GM19193 (cell line): Measurements from ENCODE around the gene OR5K3.

Experiments used
- POLR2A ChIP-seq: IDR thresholded peaks from 4 replicates; pipeline ENCODE4 v1.6.1; 2011; ENCODE audit not compliant: insufficient read depth, insufficient read length; ENCODE audit errors: extremely low read depth

The OR5K3 gene, protein sequence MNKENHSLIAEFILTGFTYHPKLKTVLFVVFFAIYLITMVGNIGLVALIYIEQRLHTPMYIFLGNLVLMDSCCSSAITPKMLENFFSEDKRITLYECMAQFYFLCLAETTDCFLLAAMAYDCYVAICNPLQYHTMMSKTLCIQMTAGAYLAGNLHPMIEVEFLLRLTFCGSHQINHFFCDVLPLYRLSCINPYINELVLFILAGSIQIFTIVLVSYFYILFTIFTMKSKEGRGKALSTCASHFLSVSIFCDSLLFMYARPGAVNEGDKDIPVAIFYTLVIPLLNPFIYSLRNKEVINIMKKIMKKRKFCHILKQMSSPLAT

DNA sequence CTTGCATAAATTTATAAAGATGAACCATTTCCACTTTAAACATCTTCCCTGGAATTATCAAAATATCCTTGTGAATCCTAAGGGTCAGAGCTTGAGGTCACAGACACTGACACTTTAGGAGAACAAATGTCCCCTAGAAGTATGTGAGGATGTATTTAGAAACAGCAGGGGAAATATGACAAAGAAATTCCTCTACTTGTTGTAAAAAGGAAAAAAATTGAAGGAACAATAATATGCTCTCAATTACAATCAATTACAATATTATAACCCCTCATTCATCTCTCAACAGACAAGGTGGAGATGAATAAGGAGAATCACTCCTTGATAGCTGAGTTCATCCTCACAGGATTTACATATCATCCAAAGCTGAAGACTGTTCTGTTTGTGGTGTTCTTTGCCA is at the start of gene OR5K3:
OR5K3 (plus strand) TSS at position 301 of the 400 bp plus-strand sequence; CDS start at position 301, 0 bp downstream.
- no peak for TF ChIP-seq POLR2A

DNA sequence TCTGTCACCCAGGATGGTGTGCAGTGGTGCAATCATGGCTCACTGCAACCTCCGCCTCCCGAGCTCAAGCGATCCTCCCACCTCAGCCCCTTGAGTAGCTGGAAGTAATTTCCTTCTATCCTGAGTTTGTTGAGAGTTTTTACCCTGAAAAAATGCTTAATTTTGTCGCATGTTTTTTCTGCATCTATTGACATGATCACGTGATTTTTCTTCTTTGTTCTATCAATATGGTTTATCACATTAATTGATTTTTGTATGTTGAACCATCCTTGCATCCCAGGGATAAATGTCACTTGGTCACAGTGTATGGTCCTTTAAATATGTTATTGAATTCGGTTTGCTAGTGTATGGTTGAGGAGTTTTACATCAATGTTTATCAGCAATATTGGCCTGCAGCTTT is 48.7 kb upstream of the OR5K3 start:
- TF ChIP-seq POLR2A, result no peak

DNA sequence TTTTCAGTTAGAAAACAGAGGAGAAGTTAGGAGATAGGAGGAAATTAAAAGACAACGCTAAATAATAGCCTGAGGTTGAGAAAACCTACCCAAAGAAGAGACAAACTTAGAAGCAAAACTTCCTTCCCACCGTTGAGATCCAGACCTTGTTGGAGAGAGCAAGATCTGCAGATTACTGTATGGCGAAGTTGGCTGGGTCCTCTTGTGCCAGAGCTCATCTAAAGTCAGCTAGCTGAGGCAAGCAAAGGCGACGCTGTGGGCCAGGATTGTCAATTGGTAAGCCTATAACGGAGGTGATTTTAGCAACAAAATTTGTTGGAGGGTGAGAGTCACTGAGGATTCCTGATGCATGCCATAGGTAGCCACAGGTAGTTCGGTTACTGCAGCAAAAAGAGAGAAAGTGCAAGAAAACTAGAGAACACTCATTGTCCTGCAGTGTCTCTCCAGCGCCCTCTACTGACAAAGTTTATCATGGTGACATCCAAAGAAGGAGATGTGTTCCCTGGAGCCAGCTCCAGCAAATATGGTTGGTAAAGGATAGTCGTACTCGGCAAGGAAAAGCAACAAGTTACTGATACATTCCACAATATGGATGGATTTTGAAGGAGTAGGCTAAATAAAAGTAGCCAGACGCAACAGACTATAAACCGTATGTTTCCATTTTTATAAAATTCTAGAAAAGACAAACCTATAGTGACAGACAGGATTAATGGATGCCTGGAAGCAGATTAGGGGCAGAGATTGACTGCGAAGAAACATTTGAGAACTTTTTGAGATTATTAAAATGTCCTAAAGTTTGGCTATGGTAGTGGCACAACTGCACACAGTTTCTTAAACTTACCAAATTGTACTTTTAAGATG is 46.6 kb upstream of the OR5K3 start:
- no peak for TF ChIP-seq POLR2A

DNA sequence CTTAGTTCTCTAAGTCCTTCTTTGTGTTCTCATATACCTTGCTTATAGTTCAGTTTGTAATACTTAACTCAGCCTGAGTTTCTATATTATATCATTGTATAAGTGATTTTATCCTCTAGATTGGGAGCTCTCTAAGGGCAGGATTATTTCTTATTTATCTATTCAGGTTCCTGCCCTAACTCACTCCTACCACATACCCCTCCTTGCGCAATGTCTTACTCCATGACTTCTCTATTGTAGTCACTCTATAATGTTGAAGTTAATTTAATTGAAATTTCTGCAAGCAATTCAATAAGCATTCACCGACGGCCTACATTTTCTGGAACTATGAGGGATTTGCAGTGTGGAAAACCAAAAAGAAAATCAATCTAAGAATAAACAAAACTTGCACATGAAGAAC is 40.4 kb upstream of the OR5K3 start:
- TF ChIP-seq POLR2A, result no peak

DNA sequence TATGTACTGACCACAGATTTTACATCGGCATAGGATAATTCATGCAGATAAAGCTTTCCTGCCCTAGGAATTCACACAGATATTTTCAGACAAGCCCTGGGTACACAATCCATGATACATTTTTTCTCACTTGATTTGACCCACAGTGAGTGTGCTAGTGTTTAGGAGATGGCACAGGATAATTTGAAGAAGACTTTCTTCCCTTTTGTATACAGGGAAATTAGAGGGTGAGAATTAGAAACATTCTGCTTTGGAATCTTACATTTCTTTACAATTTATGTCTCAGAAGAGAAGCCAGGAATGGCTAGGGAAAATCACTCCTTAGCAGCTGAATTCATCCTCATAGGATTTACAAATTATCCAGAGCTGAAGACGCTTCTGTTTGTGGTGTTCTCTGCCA is 36.9 kb upstream of the OR5K3 start, which contains the start of gene OR5K4:
OR5K4 (plus strand) TSS at position 301 of the 400 bp plus-strand sequence; CDS start at position 301, 0 bp downstream.
- TF ChIP-seq POLR2A, result no peak

DNA sequence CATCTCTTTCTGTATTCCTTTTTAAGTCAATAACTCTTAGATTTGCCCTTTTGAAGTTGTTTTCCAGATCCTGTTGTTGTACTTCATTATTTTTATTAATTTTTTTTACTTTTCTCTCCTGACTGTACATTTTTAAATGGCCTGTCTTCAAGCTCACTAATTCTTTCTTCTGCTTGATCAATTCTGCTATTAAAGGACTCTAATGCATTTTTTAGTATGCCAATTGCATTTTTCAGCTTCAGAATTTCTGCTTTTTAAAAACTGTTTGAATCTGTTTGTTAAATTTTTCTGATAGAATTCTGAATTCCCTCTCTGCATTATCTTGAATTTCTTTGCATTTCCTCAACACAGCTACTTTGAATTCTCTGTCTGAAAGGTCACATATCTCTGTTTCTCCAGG is 31.2 kb upstream of the OR5K3 start:
- no peak for TF ChIP-seq POLR2A

DNA sequence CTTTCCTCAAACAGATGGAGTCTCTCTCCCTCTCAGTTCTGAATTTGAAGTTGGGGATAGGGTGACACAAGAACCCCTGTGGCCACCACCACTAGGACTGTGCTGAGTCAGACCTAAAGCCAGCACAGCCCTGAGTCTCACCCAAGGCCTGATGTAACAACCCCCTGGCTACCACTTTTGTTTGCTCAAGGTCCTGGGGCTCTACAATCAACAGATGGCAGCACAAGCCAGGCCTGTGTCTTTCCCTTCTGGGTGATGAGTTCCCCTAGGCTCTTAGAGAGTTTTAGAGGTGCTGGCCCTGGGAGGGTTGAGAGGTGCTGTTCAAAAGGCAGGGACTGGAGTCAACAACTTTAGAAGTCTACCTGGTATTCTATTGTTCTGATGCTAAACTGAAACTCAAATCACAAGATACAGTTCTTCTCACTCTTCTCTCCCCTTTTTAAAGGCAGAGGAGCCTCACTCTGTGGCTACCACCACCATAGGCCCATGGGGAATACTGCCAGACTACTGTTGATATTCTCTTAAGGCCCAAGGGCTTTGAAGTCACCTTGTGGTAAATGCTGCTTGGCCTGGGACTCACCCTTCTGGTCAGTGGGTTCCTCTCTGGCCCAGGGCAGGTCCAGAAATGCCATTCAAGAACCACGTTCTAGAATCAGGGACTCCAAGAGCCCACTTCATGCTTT is 30.3 kb upstream of the OR5K3 start:
- no peak for TF ChIP-seq POLR2A

DNA sequence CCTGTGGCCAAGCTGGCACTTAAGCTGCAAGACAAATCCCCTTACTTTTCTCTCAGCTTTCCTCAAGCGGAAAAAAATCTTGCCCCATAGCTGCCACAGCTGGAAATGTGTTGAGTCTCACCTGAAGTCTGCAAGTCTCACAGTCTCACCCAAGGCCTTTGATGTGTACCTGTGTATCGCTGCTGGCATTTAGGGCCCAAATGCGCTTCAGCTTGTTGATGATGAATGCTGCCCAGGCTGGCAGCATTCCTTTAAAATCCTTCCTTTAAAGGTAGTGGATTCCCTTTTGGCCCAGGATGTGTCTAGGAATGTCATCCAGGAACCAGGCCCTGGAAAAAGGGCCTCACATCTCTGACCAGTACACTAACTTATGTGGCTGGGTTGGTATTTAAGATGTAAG is 29.8 kb upstream of the OR5K3 start:
- TF ChIP-seq POLR2A, result no peak

DNA sequence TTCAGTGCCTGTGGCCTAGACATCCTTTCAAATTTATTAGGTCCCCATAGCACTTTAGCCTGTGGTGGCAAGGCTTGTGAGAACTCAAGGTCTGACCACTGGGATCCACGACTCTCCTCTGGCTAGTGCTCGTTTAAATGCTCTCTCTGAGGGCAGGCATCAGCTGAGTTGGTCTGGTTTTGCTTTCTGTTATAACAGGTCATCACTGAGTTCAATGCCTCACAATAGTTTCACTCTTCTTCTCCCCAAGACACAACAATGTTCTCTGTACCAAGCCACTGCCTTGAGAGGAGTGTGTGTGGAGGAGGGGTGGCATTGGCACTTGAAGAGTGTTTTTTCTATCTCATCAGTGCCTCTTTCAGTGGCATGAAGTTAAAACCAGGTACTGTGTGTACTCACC is 29.2 kb upstream of the OR5K3 start:
- no peak for TF ChIP-seq POLR2A

DNA sequence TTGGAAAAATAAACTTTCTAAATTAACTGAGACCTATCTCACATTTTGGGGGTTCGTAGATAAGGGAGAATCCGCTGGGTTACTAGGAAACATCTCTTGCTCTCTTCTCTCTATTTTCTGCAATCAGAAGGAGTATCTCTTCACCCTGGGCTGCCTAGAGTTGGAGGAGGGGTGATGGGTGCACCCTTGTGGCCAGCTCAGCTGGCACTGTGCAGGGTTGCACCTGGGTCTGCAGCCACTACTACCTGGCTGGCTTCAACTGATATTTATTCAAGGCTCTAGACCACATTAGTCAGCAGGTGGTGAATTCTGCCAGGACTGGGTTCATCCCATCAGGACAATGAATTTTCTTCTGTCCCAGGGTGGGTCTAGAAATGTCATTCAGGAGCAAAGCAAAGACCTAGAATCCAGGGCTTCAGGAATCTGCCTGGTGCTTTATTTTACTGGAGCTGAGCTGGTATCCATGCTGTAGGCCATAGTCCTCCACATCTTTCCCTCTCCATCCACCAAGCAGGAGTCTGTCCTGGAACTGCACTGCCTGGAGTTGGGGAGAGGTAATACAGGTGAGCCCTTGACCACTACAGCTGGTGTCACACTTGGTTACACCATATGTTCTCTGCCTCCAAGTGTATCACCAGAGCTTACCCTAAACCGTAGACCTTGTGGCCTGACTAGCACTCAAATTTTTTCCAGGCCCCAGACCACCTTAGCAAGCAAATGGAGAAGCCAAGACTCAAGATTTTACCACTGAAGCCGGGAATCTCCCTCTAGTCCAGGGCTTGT is 22.8 kb upstream of the OR5K3 start:
- TF ChIP-seq POLR2A, result no peak

DNA sequence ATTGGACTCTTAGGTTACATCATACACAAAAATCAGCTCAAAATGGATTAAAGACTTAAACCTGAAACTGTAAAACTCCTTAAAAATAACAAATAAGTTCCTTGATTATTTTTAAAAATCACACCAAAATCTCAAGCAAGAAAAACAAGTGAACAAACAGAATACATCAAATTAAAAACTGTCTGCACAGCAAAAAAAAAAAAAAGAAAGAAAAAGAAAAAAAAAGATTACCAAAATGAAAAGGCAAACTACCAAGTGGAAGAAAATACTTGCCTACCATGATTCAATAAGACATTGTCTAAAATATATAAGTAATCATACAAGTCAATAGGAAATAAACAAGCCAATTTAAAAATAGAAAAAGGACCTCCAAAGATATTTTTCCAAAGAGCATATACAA is 19.3 kb upstream of the OR5K3 start:
- no peak for TF ChIP-seq POLR2A

DNA sequence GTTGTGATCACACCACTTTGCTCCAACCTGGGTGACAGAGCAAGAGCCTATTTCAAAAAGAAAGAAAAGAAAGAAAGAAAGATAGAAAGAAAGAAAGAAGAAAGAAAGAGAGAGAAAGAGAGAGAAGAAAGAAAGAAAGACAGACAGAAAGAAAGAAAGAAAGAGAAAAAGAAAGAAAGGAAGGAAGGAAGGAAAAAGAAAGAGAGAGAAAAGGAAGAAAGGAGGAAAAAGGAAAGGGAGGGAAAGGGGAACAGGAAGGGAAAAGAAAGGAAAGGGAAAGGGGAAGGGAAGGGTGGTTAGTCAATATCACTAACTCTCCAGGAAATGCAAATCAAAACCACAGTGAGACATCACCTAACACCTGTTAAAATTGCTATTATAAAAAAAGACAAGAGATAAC is 18.6 kb upstream of the OR5K3 start:
- TF ChIP-seq POLR2A, result no peak

DNA sequence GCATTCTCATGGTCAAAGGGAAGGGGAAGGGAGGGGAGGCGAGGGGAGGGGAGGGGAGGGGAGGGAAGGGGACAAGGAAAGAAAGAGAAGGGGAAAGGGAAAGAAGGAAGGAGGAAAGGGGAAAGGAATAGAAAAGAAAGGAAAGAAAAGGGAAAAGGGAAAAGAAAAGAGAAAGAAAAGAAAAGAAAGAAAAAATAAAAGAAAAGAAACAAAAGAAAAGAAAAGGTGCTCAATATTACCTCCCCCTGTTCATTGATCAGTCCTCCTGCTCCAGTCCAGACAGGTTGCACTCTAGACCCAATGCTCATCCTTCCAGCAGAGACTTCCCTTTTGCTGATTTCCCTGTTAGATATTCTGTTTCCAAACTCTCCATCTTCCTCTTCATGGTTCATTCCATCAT is 18.0 kb upstream of the OR5K3 start:
- TF ChIP-seq POLR2A, result no peak

DNA sequence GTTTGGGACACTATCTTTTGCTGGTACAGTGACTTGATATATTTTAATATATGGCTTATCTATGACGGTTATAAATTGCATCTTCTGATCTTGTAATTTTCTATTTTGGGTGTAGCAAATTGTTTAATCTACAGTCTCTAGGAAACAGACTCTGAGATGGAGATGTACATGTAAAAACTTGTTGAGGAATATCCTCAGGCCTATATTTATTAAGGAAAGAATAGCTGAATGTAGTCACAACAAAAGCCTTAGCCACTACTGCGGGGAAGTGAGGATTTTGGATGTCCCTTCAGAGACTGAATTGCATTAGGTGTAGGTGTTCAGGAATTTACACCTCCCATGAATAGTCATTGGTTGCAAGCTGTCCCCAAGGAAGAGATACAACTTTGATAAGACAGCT is 13.8 kb upstream of the OR5K3 start:
- no peak for TF ChIP-seq POLR2A

DNA sequence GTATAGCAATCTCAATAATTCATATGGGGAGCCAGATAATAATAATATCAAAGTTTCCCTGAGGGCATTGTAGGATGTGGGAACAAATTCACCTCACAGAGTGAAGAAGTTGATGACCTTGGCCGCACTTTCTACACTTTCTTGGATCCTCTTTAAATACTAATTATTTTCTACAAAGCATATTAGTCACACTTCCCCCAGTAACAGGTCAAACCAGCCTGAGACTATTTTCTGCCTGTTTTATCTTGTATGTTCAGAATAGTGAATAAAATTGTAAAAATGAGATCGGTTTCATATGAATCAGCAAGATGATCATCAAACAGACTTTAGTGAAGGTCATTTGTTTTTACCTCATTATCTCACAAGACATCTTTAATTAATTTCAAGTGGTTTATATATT is 2.3 kb upstream of the OR5K3 start:
- TF ChIP-seq POLR2A, result no peak

DNA sequence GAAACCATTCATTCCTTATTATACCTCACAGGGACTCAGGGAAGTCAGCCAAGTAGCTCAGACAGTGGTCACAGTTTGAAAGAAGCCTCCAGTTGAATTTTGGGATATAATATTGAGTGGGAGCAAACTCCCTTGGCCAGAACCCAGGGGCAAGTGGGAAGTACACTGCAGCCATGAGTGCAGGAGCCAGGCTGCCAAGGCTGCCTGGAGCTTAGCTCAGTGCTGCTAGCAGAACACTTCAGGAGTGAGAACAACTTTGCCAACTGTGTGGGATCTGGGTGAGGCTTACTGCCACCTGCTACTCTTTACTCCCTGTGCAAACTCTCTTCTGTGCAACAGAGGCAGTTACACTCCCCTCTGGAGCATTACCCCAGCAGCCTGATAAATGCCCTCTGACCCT is 4.6 kb downstream of the OR5K3 start:
- TF ChIP-seq POLR2A, result no peak

DNA sequence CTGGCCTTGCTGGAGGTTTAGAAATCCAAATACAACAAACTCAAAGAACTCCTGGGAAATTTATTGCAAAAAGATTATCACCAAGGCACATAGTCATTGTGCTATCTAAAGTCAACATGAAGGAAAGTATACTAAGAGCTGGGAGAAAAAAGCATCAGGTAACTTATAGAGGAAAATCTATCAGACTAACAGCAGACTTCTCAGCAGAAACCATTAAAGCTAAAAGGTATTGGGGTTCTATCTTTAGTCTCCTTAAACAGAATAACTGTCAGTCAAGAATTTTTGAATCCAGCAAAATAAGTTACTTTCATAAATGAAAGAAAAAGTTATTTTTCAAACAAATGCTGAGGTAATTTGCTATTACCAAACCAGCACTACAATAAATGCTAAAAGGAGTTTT is 8.0 kb downstream of the OR5K3 start:
- TF ChIP-seq POLR2A, result no peak
